ENCODE measurements around the gene TBC1D3B. TPM values are rescaled to one million over a fixed set of nuclear protein-coding genes. Genes with fewer than 3 reads are reported as not detected.

Gene TBC1D3B
- total RNA-seq, 1 experiment from 2014 or later: 11.3 TPM

GRCh38 chr17:36131931-36132330 lies 44.5 kb downstream of the TBC1D3B start:
- Histone ChIP-seq H3K4me3 (replicated peaks in 1 of 2; ENCODE audit: low read depth in 1 of 2, low read length in 2 of 2) (no peak overlapping the region), H3K9ac (ENCODE audit: low read length) (no peak overlapping the region), H3K9me2 (ENCODE audit: insufficient read depth) (no peaks in the 10 kb centered on the region), H3K36me3 (ENCODE audit: control insufficient read depth in 1 of 2, insufficient read depth in 2 of 2, low read length in 2 of 2) (no peaks in the 10 kb centered on the region), H3K79me2 (ENCODE audit: insufficient read depth, low read length) (no peaks in the 10 kb centered on the region), H3K27me3 (ENCODE audit: insufficient read depth, low read length) (0 out of 2 replicates have a peak, but pooled peaks cover 7% of the 10 kb centered on the region), H3K9me3 (ENCODE audit: control insufficient read depth in 1 of 2, insufficient read depth in 1 of 2, low read depth in 1 of 2, low read length in 2 of 2) (no peaks in the 10 kb centered on the region), H3K4me2 (ENCODE audit: low read length) (no peak overlapping the region), H3K4me1 (ENCODE audit: control insufficient read depth in 1 of 2, insufficient read depth in 2 of 2, low read length in 2 of 2) (no peaks in the 10 kb centered on the region), H2AFZ (ENCODE audit: low read depth, low read length, poor library complexity, severe bottlenecking) (no peak overlapping the region), H3K27ac (ENCODE audit: low read depth, low read length) (no peak overlapping the region), H4K20me1 (ENCODE audit: insufficient read depth) (no peaks in the 10 kb centered on the region)
- ATAC-seq: no peak
- intact Hi-C loops (cut with micrococcal nuclease): no loop called here
- no TSS peak for BruUV-seq (replicated peaks)
- RAD21 ChIA-PET (ENCODE audit: low non-redundant PET in 1 of 2, low total read pairs in 2 of 2, uncharacterized antibody in 2 of 2, unreplicated experiment in 2 of 2): no interaction called here
- DNase-seq (ENCODE audit: low read depth, low spot score): no peak
- CTCF ChIA-PET: interaction anchor here (3.3 kb wide), 1 partner anchor 17 kb away, joined by 37 read pairs; no protein-coding TSS in a partner anchor
- POLR2A ChIA-PET: no interaction called here
- TF ChIP-seq TCF7L2 (IDR thresholded peaks at IDR 0.05; ENCODE audit: borderline replicate concordance, extremely low read depth, insufficient read depth, insufficient read length): no peak
- TF ChIP-seq JUND (IDR thresholded peaks at IDR 0.05): no peak
- TF ChIP-seq SP1 (IDR thresholded peaks at IDR 0.05; ENCODE audit: low read depth): no peak
- TF ChIP-seq EZH2phosphoT487 (IDR thresholded peaks at IDR 0.05; ENCODE audit: borderline replicate concordance): no peak
- TF ChIP-seq POLR2AphosphoS5 (IDR thresholded peaks at IDR 0.05; ENCODE audit: low read depth, low read length): no peak
- no peak for TF ChIP-seq ATF3 (IDR thresholded peaks at IDR 0.05)
- no peak for TF ChIP-seq ZNF274 (IDR thresholded peaks at IDR 0.05; ENCODE audit: low read depth, low read length)

GRCh38 chr17:36131421-36131820 lies 45.0 kb downstream of the TBC1D3B start:
- BruUV-seq (replicated peaks): no TSS peak
- Histone ChIP-seq H3K9ac (ENCODE audit: low read length) (no peak overlapping the region), H3K4me1 (ENCODE audit: control insufficient read depth in 1 of 2, insufficient read depth in 2 of 2, low read length in 2 of 2) (no peaks in the 10 kb centered on the region), H3K4me2 (ENCODE audit: low read length) (no peak overlapping the region), H3K9me3 (ENCODE audit: control insufficient read depth in 1 of 2, insufficient read depth in 1 of 2, low read depth in 1 of 2, low read length in 2 of 2) (no peaks in the 10 kb centered on the region), H3K9me2 (ENCODE audit: insufficient read depth) (no peaks in the 10 kb centered on the region), H4K20me1 (ENCODE audit: insufficient read depth) (no peaks in the 10 kb centered on the region), H3K27me3 (ENCODE audit: insufficient read depth, low read length) (0 out of 2 replicates have a peak, but pooled peaks cover 7% of the 10 kb centered on the region), H3K79me2 (ENCODE audit: insufficient read depth, low read length) (no peaks in the 10 kb centered on the region), H3K36me3 (ENCODE audit: control insufficient read depth in 1 of 2, insufficient read depth in 2 of 2, low read length in 2 of 2) (no peaks in the 10 kb centered on the region), H3K4me3 (replicated peaks in 1 of 2; ENCODE audit: low read depth in 1 of 2, low read length in 2 of 2) (no peak overlapping the region), H3K27ac (ENCODE audit: low read depth, low read length) (no peak overlapping the region), H2AFZ (ENCODE audit: low read depth, low read length, poor library complexity, severe bottlenecking) (no peak overlapping the region)
- intact Hi-C loops (cut with micrococcal nuclease): no loop called here
- RAD21 ChIA-PET (ENCODE audit: low non-redundant PET in 1 of 2, low total read pairs in 2 of 2, uncharacterized antibody in 2 of 2, unreplicated experiment in 2 of 2): no interaction called here
- ATAC-seq (peak; percentile 82), DNase-seq (ENCODE audit: low read depth, low spot score) (no peak)
- CTCF ChIA-PET: no interaction called here
- TF ChIP-seq EZH2phosphoT487 (IDR thresholded peaks at IDR 0.05; ENCODE audit: borderline replicate concordance) (no peak), CTCF (IDR thresholded peaks at IDR 0.05 in 2 of 3, conservative IDR thresholded peaks at IDR 0.05 in 1 of 3; ENCODE audit: borderline replicate concordance in 1 of 3, insufficient read depth in 1 of 3, low read depth in 2 of 3, low read length in 2 of 3) (peak in 2 of 3 experiments; percentile 35 to 42; a peak in 3 of 6 replicates)
- POLR2A ChIA-PET: no interaction called here
